Measurements from ENCODE around the gene HOXA9. TPM values are rescaled to one million over a fixed set of nuclear protein-coding genes. Genes with fewer than 3 reads are reported as not detected.
A peak's percentile ranks its signal among the peaks of the same experiment; 100 is the strongest.

HOXA9 gene
- total RNA-seq, 3 donors from 2014 or later, result 7.5 to 18.4 (median 9.0) TPM

GRCh38 chr7:27189295-27189996 lies 24.1 kb upstream of the HOXA9 start:
- H3K27me3 ChIP-seq, result peaks cover 24 to 100% of the 10 kb centered on the region in 2 donors
- H3K27ac ChIP-seq, result no peak overlapping the region
- H3K4me3 ChIP-seq, result peak overlapping the region in 2 of 3 donors; percentile 21 to 46
- intact Hi-C loops (cut with DNase I; ENCODE audit: low total_unique reads), result no loop called here
- TF ChIP-seq POLR2A (IDR thresholded peaks at IDR 0.05), result no peak
- no peak for TF ChIP-seq CTCF (IDR thresholded peaks at IDR 0.05)
- H3K4me1 ChIP-seq, result peaks cover 3 to 7% of the 10 kb centered on the region in 2 donors
- no peaks in the 10 kb centered on the region for H3K9me3 ChIP-seq
- H3K36me3 ChIP-seq, result no peaks in the 10 kb centered on the region
- peak in 1 of 2 donors; percentile 48 for DNase-seq (ENCODE audit: low spot score in 2 of 2)

- H3K36me3 ChIP-seq, result no peaks in the 10 kb centered on the region
- H3K27ac ChIP-seq, result no peak overlapping the region
- H3K9me3 ChIP-seq, result no peaks in the 10 kb centered on the region
- TF ChIP-seq POLR2A (IDR thresholded peaks at IDR 0.05) (no peak), CTCF (IDR thresholded peaks at IDR 0.05) (no peak), POLR2AphosphoS5 (IDR thresholded peaks at IDR 0.05) (no peak)
- peaks cover 3 to 15% of the 10 kb centered on the region in 2 donors for H3K4me1 ChIP-seq
- peak overlapping the region; percentile 1 to 46 (median 21) for H3K4me3 ChIP-seq
- intact Hi-C loops (cut with DNase I; ENCODE audit: low total_unique reads), result no loop called here
- H3K27me3 ChIP-seq, result peaks cover 25 to 100% of the 10 kb centered on the region in 2 donors
- DNase-seq (ENCODE audit: low spot score in 2 of 2), result peak in 1 of 2 donors; percentile 49
Measured at GRCh38 chr7:27188386-27189294, 23.3 kb upstream of the HOXA9 start.

GRCh38 chr7:27187475-27188385 lies 22.4 kb upstream of the HOXA9 start:
- H3K4me1 ChIP-seq, result peaks cover 0 to 15% of the 10 kb centered on the region in 2 donors
- no peaks in the 10 kb centered on the region for H3K9me3 ChIP-seq
- intact Hi-C loops (cut with DNase I; ENCODE audit: low total_unique reads), result no loop called here
- peak overlapping the region in 2 of 3 donors; percentile 21 to 46 for H3K4me3 ChIP-seq
- H3K27ac ChIP-seq, result no peak overlapping the region
- no peaks in the 10 kb centered on the region for H3K36me3 ChIP-seq
- TF ChIP-seq POLR2A (IDR thresholded peaks at IDR 0.05), result no peak
- no peak for TF ChIP-seq CTCF (IDR thresholded peaks at IDR 0.05)
- TF ChIP-seq POLR2AphosphoS5 (IDR thresholded peaks at IDR 0.05), result no peak
- DNase-seq (ENCODE audit: low spot score in 2 of 2), result peak in 1 of 2 donors; percentile 44
- H3K27me3 ChIP-seq, result peaks cover 23 to 100% of the 10 kb centered on the region in 2 donors

- TF ChIP-seq POLR2A (IDR thresholded peaks at IDR 0.05), result no peak
- no peak for TF ChIP-seq CTCF (IDR thresholded peaks at IDR 0.05)
- TF ChIP-seq POLR2AphosphoS5 (IDR thresholded peaks at IDR 0.05), result peak in 1 of 3 donors; percentile 9
- H3K4me3 ChIP-seq, result no peak overlapping the region
- no peaks in the 10 kb centered on the region for H3K36me3 ChIP-seq
- intact Hi-C loops (cut with DNase I; ENCODE audit: low total_unique reads), result no loop called here
- H3K4me1 ChIP-seq, result peaks cover 0 to 15% of the 10 kb centered on the region in 2 donors
- H3K27ac ChIP-seq, result no peak overlapping the region
- H3K9me3 ChIP-seq, result no peaks in the 10 kb centered on the region
- H3K27me3 ChIP-seq, result peaks cover 19 to 100% of the 10 kb centered on the region in 2 donors
- no peak for DNase-seq (ENCODE audit: low spot score in 2 of 2)
Measured at GRCh38 chr7:27186668-27187474, 21.5 kb upstream of the HOXA9 start.
